ENCODE measurements around the gene UGP2.

DNA sequence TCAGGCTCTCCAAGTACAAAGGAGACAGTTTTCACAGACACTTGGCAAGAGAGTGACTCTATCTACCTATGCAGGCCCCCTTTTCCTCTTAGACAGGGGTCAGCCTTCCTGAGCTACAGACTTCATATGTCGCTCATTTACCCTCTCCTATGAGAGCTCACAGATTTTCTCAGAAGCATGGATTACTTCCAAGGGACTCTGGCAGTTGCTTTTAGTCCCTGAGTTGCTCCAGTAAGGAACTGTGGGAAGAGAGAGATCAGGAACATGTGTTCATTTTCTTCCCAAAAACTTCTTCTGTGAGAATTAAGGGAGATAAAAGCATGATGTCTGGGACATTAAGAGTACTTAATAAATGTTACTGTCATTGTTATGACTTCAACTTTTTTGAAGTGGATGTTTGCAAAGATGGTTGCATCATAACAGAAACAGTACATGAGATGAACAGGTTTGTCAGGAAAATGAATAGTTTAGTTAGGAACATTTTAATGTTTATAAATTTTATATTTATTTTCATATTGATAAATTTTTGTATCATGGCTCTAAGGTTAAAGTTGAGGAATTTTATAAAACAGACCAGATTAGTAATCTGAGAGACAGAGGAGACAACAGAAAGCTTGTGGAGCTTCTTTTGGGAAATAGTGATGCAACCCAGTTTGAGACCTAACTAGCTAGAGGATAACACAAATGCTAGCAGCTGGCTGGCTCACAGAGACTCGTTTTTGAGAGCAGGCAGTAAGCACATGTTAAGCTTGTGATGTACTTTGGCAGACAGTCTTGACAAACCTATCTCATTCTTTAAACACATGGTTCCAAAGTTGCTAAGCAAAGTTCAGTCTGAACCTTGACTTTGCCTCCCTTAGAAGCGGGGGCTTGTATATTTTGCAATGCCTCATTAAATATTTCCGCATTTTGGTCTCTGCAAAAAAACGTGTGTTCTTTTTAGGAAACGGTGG lies 21.7 kb upstream of the UGP2 start:
- TF ChIP-seq SUZ12 (IDR thresholded peaks at IDR 0.05; ENCODE audit: extremely low read depth, insufficient read depth, insufficient read length) (no peak), YY1 (IDR thresholded peaks at IDR 0.05; ENCODE audit: insufficient read depth, insufficient read length) (no peak), ZNF274 (IDR thresholded peaks at IDR 0.05; ENCODE audit: low read depth, low read length) (no peak)

Measured in NT2/D1 (cell line).